GM18951 (cell line): ENCODE data around the gene VPS51.

Experiments
- POLR2A ChIP-seq: IDR thresholded peaks from 4 replicates; pipeline ENCODE4 v1.6.1; 2011; ENCODE audit warnings: mild to moderate bottlenecking; ENCODE audit not compliant: insufficient read length, insufficient read depth; ENCODE audit errors: extremely low read depth
- in situ Hi-C: fragments of 300-500 bp; cut with MboI; formaldehyde crosslinking; loops from one replicate; pipeline ENCODE4 v1.12.0; 2022; ENCODE audit warnings: low sequenced_read_pairs, mixed read lengths, inconsistent platforms; ENCODE audit not compliant: unreplicated experiment

The VPS51 gene

GRCh38 chr11:65060913-65061408 is 35.1 kb upstream of the VPS51 start:
- no peak for TF ChIP-seq POLR2A
- in situ Hi-C loops, result no loop called here

GRCh38 chr11:65063532-65063931 is 32.5 kb upstream of the VPS51 start:
- TF ChIP-seq POLR2A, result no peak
- in situ Hi-C loops, result no loop called here

GRCh38 chr11:65064847-65065240 is 31.2 kb upstream of the VPS51 start:
- in situ Hi-C loops, result no loop called here
- no peak for TF ChIP-seq POLR2A

GRCh38 chr11:65065851-65066250 is 30.2 kb upstream of the VPS51 start:
- no peak for TF ChIP-seq POLR2A

GRCh38 chr11:65066315-65066714 is 29.7 kb upstream of the VPS51 start:
- in situ Hi-C loops, result no loop called here
- no peak for TF ChIP-seq POLR2A

More at GRCh38 chr11:65065851-65066250, 30.2 kb upstream of the VPS51 start:
- in situ Hi-C loops, result no loop called here

- in situ Hi-C loops, result no loop called here
- TF ChIP-seq POLR2A, result no peak
These were observed 29.2 kb upstream of the VPS51 start for GRCh38 chr11:65066805-65067291.

- in situ Hi-C loops, result no loop called here
- no peak for TF ChIP-seq POLR2A
These were observed 28.6 kb upstream of the VPS51 start for GRCh38 chr11:65067446-65067845.

GRCh38 chr11:65069217-65069616 is 26.8 kb upstream of the VPS51 start:
- in situ Hi-C loops, result no loop called here
- no peak for TF ChIP-seq POLR2A

GRCh38 chr11:65071907-65072630 is 23.9 kb upstream of the VPS51 start:
- in situ Hi-C loops, result no loop called here
- no peak for TF ChIP-seq POLR2A

- in situ Hi-C loops, result no loop called here
These were observed 23.4 kb upstream of the VPS51 start for GRCh38 chr11:65072631-65072966.

GRCh38 chr11:65077451-65077850 is 18.6 kb upstream of the VPS51 start:
- in situ Hi-C loops, result no loop called here
- no peak for TF ChIP-seq POLR2A

More at GRCh38 chr11:65072631-65072966, 23.4 kb upstream of the VPS51 start:
- TF ChIP-seq POLR2A, result no peak

GRCh38 chr11:65078151-65078550 is 17.9 kb upstream of the VPS51 start:
- in situ Hi-C loops, result no loop called here

GRCh38 chr11:65078786-65079342 is 17.1 kb upstream of the VPS51 start:
- no peak for TF ChIP-seq POLR2A
- in situ Hi-C loops, result no loop called here

More at GRCh38 chr11:65078151-65078550, 17.9 kb upstream of the VPS51 start:
- no peak for TF ChIP-seq POLR2A
